ENCODE measurements around the gene SULT1C3.

Gene SULT1C3

GRCh38 chr2:108239786-108240185, at the start of gene SULT1C3:
Gene SULT1C3 (plus strand): TSS chr2:108239968. CDS start chr2:108247195, 7,227 bp downstream.
- no peak for DNase-seq

GRCh38 chr2:108193251-108193650, 46.5 kb upstream of the SULT1C3 start:
- DNase-seq = no peak

- no peak for DNase-seq
Measured at GRCh38 chr2:108194409-108195132, 45.2 kb upstream of the SULT1C3 start.

- DNase-seq = no peak
Measured at GRCh38 chr2:108195133-108195439, 44.7 kb upstream of the SULT1C3 start.

GRCh38 chr2:108199726-108200125, 40.0 kb upstream of the SULT1C3 start:
- no peak for DNase-seq

GRCh38 chr2:108200569-108200968, 39.2 kb upstream of the SULT1C3 start:
- DNase-seq = no peak

GRCh38 chr2:108212671-108213070, 27.1 kb upstream of the SULT1C3 start:
- no peak for DNase-seq

- DNase-seq = no peak
Measured at GRCh38 chr2:108215794-108216211, 24.0 kb upstream of the SULT1C3 start.

- no peak for DNase-seq
Measured at GRCh38 chr2:108217211-108217610, 22.6 kb upstream of the SULT1C3 start.

- no peak for DNase-seq
Measured at GRCh38 chr2:108219688-108220087, 20.1 kb upstream of the SULT1C3 start.

GRCh38 chr2:108220191-108220590, 19.6 kb upstream of the SULT1C3 start:
- DNase-seq = no peak

GRCh38 chr2:108220942-108221541, 18.7 kb upstream of the SULT1C3 start:
- no peak for DNase-seq

- DNase-seq = no peak
Measured at GRCh38 chr2:108222261-108222660, 17.5 kb upstream of the SULT1C3 start.

GRCh38 chr2:108223573-108223972, 16.2 kb upstream of the SULT1C3 start:
- no peak for DNase-seq

- no peak for DNase-seq
Measured at GRCh38 chr2:108224022-108224421, 15.7 kb upstream of the SULT1C3 start.

GRCh38 chr2:108226564-108226963, 13.2 kb upstream of the SULT1C3 start:
- no peak for DNase-seq

- DNase-seq = no peak
Measured at GRCh38 chr2:108228006-108228405, 11.8 kb upstream of the SULT1C3 start.

- DNase-seq = no peak
Measured at GRCh38 chr2:108228537-108228936, 11.2 kb upstream of the SULT1C3 start.

- DNase-seq = no peak
Measured at GRCh38 chr2:108229875-108230274, 9.9 kb upstream of the SULT1C3 start.

- no peak for DNase-seq
Measured at GRCh38 chr2:108235577-108235976, 4.2 kb upstream of the SULT1C3 start.

GRCh38 chr2:108236676-108237335, 3.0 kb upstream of the SULT1C3 start:
- DNase-seq = no peak

GRCh38 chr2:108240966-108241365, 1.2 kb downstream of the SULT1C3 start:
- no peak for DNase-seq

- no peak for DNase-seq
Measured at GRCh38 chr2:108243566-108243965, 3.8 kb downstream of the SULT1C3 start.

GRCh38 chr2:108244667-108245414, 5.1 kb downstream of the SULT1C3 start:
- DNase-seq = no peak
